Measurements from ENCODE around the gene KCNIP2. TPM values are rescaled to one million over a fixed set of nuclear protein-coding genes. Genes with fewer than 3 reads are reported as not detected.
"Not testable (repeated sequence)": the region's sequence is repeated elsewhere in the genome, so short reads cannot be mapped to it uniquely, and the experiment has no call there.

The KCNIP2 gene
- total RNA-seq, 4 donors from 2014 or later = 1.0 to 3.5 (median 1.4) TPM

DNA sequence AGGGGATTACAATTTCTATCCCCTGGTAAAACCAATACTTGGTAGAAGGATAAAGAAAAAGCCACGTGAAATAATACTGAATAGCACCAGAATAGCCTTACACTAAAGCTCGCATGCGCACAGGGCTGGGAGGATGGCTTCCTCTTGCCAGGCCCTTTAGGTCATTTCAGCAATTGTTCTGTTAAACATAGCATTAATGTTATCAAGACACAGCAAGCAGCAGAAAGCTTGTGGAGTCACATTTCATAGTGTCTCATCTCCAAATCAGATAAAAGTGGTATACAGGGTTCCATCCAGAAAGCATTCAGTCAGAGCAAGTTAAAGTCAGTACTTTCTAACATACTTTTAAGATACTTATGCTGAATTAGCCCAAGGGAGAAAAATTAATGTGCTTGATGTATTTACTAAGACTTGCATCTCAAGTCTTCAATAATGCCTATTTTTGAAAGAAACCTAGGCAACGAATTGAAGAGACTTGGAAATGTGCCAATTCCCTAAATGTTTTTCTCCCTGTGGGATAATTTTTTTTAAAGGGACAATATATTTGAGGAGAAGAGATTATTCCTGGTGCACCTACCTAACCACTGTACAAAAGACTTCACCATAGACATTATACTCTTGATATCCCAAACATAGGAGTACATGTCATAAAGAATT lies 46.1 kb downstream of the KCNIP2 start:
- WGBS, 2 donors = 81% methylated on average over 4 of the region's 4 CpGs
- TF ChIP-seq, protein P1, sequence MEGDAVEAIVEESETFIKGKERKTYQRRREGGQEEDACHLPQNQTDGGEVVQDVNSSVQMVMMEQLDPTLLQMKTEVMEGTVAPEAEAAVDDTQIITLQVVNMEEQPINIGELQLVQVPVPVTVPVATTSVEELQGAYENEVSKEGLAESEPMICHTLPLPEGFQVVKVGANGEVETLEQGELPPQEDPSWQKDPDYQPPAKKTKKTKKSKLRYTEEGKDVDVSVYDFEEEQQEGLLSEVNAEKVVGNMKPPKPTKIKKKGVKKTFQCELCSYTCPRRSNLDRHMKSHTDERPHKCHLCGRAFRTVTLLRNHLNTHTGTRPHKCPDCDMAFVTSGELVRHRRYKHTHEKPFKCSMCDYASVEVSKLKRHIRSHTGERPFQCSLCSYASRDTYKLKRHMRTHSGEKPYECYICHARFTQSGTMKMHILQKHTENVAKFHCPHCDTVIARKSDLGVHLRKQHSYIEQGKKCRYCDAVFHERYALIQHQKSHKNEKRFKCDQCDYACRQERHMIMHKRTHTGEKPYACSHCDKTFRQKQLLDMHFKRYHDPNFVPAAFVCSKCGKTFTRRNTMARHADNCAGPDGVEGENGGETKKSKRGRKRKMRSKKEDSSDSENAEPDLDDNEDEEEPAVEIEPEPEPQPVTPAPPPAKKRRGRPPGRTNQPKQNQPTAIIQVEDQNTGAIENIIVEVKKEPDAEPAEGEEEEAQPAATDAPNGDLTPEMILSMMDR (IDR thresholded peaks at IDR 0.05) = no peak
- TF ChIP-seq POLR2A (IDR thresholded peaks at IDR 0.05) = no peak
- H3K4me3 ChIP-seq (replicated peaks in 1 of 3) = no peak overlapping the region
- H3K27ac ChIP-seq = no peak overlapping the region
- no peaks in the 10 kb centered on the region for H3K9me3 ChIP-seq
- DNase-seq = no peak
- H3K36me3 ChIP-seq = peaks cover 83 to 93% of the 10 kb centered on the region in 2 donors
- H3K27me3 ChIP-seq = no peaks in the 10 kb centered on the region
- intact Hi-C loops (cut with DNase I) = no loop called here
- H3K4me1 ChIP-seq = no peaks in the 10 kb centered on the region

DNA sequence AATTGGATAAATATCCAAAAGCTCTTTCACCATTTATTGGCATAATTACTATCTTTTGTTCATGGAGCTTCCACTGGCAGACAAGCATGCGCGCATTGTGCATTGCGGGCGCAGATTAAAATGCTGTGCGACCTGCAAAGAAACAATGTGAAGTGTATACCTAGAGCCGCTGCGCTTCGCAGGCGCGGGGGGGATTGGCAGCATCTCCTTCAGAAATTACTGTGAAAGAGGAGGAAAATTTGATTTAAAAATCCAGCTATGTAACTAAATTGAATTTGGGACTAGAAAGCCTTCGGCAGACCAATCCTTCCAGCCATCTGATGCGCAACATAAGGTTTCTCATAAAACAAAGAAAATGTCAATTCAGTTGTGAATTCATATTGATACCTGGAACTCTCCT lies 50.1 kb downstream of the KCNIP2 start:
- Histone ChIP-seq H3K4me1 (no peaks in the 10 kb centered on the region), H3K9me3 (no peaks in the 10 kb centered on the region), H3K36me3 (peaks cover 92% of the 10 kb centered on the region in 2 donors), H3K4me3 (replicated peaks in 1 of 3) (no peak overlapping the region), H3K27me3 (no peaks in the 10 kb centered on the region), H3K27ac (no peak overlapping the region)
- no peak for TF ChIP-seq POLR2A (IDR thresholded peaks at IDR 0.05)
- TF ChIP-seq, protein P1 (IDR thresholded peaks at IDR 0.05) = no peak
- no peak for DNase-seq
- intact Hi-C loops (cut with DNase I) = no loop called here
- WGBS, 2 donors = 96 to 97% methylated on average over 12 of the region's 12 CpGs

DNA sequence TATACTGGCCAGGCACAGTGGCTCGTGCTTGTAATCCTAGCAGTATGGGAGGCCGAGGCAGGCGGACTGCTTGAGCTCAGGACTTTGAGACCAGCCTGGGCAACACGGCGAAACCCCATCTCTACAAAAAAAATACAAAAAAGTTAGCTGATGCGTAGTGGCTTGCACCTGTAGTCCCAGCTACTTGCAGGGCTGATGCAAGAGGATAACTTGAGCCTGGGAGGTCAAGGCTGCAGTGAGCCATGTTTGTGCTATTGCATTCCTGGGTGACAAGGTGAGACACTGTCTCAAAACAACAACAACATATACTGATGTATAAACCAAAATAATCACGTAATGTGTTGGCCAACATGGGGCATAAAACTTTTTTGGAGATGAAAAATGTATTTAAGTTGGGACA lies 53.9 kb downstream of the KCNIP2 start:
- Histone ChIP-seq H3K9me3 (no peaks in the 10 kb centered on the region), H3K4me3 (replicated peaks in 1 of 3) (no peak overlapping the region), H3K36me3 (peaks cover 79 to 88% of the 10 kb centered on the region in 2 donors), H3K27ac (no peak overlapping the region), H3K4me1 (no peaks in the 10 kb centered on the region), H3K27me3 (no peaks in the 10 kb centered on the region)
- 93 to 97% methylated on average over 7 of the region's 7 CpGs for WGBS, 2 donors
- DNase-seq = no peak
- intact Hi-C loops (cut with DNase I) = no loop called here
- TF ChIP-seq, protein P1 (IDR thresholded peaks at IDR 0.05) = no peak

DNA sequence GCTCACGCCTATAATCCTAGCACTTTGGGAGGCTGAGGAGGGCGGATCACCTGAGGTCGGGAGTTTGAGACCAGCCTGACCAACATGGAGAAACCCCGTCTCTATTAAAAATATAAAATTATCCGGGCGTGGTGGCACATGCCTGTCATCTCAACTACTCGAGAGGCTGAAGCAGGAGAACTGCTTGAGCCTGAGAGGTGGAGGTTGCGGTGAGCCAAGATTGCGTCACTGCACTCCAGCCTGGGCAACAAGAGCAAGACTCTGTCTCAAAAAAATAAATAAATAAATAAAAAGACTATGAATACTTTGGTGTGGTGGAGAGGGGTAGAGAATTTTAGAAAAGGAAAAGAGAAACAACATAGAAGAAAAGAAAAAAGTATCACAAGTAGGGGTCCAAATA lies 54.4 kb downstream of the KCNIP2 start:
- intact Hi-C loops (cut with DNase I) = not testable (repeated sequence)
- peaks cover 76 to 88% of the 10 kb centered on the region in 2 donors for H3K36me3 ChIP-seq

DNA sequence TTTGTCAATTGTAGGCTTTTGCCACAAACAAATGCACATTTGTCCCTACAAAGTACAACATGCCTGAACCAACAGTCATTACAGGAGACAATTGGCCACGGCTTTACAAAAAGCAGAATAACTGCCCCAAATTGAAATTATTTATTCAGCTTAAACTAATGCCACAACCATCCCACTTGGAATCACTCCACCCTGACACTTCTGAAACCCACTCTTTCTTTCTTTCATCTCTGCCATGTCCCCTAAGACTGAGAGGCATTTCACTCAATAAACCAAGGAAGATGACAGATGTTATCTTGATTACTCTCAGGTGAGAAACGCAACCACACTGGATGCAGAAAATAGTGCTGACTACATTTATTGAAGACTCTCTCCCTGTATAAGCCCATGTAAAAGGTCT lies 57.8 kb downstream of the KCNIP2 start:
- WGBS, 2 donors = 91 to 92% methylated on average over 2 of the region's 2 CpGs
- no peak overlapping the region for H3K4me3 ChIP-seq (replicated peaks in 1 of 3)
- peaks cover 5 to 11% of the 10 kb centered on the region in 2 donors for H3K4me1 ChIP-seq
- intact Hi-C loops (cut with DNase I) = no loop called here
- no peaks in the 10 kb centered on the region for H3K27me3 ChIP-seq
- H3K27ac ChIP-seq = no peak overlapping the region
- DNase-seq = no peak
- H3K9me3 ChIP-seq = no peaks in the 10 kb centered on the region
- TF ChIP-seq, protein P1 (IDR thresholded peaks at IDR 0.05) = no peak
- no peak for TF ChIP-seq POLR2A (IDR thresholded peaks at IDR 0.05)
- peaks cover 42 to 56% of the 10 kb centered on the region in 2 donors for H3K36me3 ChIP-seq

More for the DNA sequence above, 54.4 kb downstream of the KCNIP2 start:
- H3K27ac ChIP-seq; H3K9me3 ChIP-seq; H3K4me3 ChIP-seq (replicated peaks in 1 of 3); H3K4me1 ChIP-seq; H3K27me3 ChIP-seq; DNase-seq: not testable (repeated sequence)
- 93 to 94% methylated on average over 9 of the region's 9 CpGs for WGBS, 2 donors
